ENCODE data around the gene CSF2.
"Not testable (repeated sequence)": the region's sequence is repeated elsewhere in the genome, so short reads cannot be mapped to it uniquely, and the experiment has no call there.

Gene CSF2

DNA sequence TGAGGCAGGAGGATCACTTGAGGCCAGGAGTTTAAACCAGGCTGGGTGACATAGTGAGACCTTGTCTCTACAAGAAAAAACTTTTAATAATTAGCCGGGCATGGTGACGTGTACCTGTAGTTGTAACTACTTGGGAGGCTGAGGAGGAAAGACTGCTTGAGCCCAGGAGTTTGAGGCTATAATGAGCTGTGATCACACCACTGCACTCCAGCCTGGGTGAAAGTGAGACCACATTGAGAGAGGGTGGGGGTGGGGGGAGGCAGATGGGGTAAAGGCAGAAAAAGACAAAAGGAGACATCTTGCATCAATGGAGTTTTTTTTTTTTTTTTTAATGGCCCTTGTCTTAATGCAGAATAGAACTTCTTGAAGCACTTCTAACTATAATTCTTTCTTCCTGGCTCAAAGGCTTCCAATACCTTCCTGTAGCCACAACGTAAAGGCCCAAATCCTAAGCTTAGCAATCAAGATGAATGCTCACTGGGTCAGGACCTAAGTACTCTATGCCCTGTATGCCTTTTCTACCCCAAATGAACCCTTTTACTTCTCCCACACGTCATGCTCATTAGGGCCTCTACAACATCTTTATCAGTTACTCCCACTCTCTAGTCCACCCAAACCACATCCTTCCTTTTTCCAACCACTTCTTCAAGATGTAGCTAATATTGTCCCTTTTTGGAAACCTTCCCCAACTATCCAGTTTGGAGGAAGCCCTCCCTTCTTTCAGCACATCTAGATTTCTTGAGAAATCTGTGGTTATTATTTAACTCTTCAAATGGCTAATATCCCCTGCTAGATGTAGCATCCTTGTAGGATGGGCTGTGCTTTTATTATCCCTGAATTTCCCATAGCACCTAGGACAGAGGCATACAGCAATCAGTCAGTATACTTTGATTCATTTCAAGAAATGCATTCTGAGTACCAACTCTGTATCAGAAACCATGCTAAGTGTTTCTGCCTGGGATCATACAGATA, 40.8 kb downstream of the CSF2 start:
- no peak for DNase-seq

DNA sequence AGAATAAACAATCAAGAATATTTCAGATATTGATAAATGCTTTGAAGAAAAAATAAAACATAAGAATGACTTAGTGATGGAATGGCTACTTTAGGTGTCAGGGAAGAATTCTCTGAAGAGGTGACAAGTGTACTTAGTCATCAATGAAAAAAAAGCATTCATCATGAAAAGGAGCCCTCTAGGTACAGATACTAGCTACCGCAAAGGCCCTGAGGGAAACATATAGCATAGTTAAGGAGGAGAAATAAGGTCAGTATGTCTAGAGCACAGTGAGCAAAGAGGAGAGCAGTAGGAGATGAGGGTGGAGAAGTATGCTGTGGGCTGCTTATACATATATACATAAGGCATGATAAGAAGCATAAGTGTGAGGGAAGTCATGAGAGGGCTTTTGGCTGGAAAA, 41.8 kb downstream of the CSF2 start:
- DNase-seq, result no peak

- DNase-seq, result no peak
These were observed 42.5 kb downstream of the CSF2 start for GRCh38 chr5:132116072-132116471.

DNA sequence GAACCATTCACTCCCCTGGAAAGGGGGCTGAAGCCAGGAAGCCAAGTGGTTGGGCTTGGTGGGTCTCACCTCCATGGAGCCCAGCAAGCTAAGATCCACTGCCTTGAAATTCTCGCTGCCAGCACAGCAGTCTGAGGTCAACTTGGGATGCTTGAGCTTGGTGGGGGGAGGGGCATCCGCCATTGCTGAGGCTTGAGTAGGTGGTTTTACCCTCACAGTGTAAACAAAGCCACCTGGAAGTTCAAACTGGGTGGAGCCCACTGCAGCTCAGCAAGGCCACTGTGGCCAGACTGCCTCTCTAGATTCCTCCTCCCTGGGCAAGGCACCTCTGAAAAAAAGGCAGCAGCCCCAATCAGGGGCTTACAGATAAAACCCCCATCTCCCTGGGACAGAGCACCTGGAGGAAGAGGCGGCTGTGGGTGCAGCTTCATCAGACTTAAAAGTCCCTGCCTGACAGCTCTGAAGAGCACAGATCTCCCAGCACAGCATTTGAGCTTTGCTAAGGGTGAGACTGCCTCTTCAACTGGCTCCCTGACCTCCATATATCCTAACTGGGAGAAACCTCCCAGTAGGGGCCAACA, 43.4 kb downstream of the CSF2 start:
- not testable (repeated sequence) for DNase-seq

GRCh38 chr5:132120717-132121116, 47.1 kb downstream of the CSF2 start:
- not testable (repeated sequence) for DNase-seq

- not testable (repeated sequence) for DNase-seq
These were observed 49.4 kb downstream of the CSF2 start for GRCh38 chr5:132122971-132123370.

- DNase-seq, result not testable (repeated sequence)
These were observed 50.0 kb downstream of the CSF2 start for GRCh38 chr5:132123578-132123977.

Measured in activated T-cell treated with anti-CD3 and anti-CD28 coated beads for 4 hours (primary cell).